Ascending aorta (tissue), 2 donors: Measurements from ENCODE around the gene TRABD2A. TPM values are rescaled to one million over a fixed set of nuclear protein-coding genes. Genes with fewer than 3 reads are reported as not detected.
"Not testable (repeated sequence)": the region's sequence is repeated elsewhere in the genome, so short reads cannot be mapped to it uniquely, and the experiment has no call there.

Experiments
- DNase-seq, 2 donors: peaks; one replicate each; pipeline ENCODE4 v3.0.0-alpha.2; 2019; ENCODE audit warnings: low spot score in 2 of 2
- H3K27ac ChIP-seq, 2 donors: fragments of 200-600 bp; sonication (generic); one replicate each; pipeline ENCODE4 v1.5.1; 2016 to 2017; ENCODE audit warnings: mild to moderate bottlenecking in 1 of 2
- H3K27me3 ChIP-seq: fragments of 200-600 bp; sonication (generic); one replicate; pipeline ENCODE4 v1.5.1; 2017
- H3K36me3 ChIP-seq, 2 donors: fragments of 200-600 bp; sonication (generic); one replicate each; pipeline ENCODE4 v1.5.1; 2016
- H3K4me1 ChIP-seq, 2 donors: fragments of 200-600 bp; sonication (generic); one replicate each; pipeline ENCODE4 v1.5.1; 2016 to 2017; ENCODE audit warnings: mild to moderate bottlenecking in 1 of 2
- H3K4me3 ChIP-seq, 2 donors: fragments of 200-600 bp; sonication (generic); one replicate each; pipeline ENCODE4 v1.5.1; 2016 to 2017; ENCODE audit warnings: mild to moderate bottlenecking in 1 of 2
- H3K9me3 ChIP-seq, 2 donors: fragments of 200-600 bp; sonication (generic); one replicate each; pipeline ENCODE4 v1.5.1; 2016
- intact Hi-C: fragments of 100-400 bp; cut with DNase I; formaldehyde crosslinking; loops from one replicate; pipeline ENCODE4 v1.15.1; 2023
- total RNA-seq: library from RNA; depleted of rRNA; stranded (reverse); fragments of >200 nt; gene quantifications from one replicate; pipeline ENCODE4 v1.1.0, GENCODE V29; 2016
- TF ChIP-seq, protein P1 (sequence below), 3 experiments: fragments of 200-600 bp in 2 of 3; fragments of 450-650 bp in 1 of 3; sonication (generic) in 2 of 3; IDR thresholded peaks; one replicate each; pipeline ENCODE4 v1.5.1; 2016 to 2019; ENCODE audit warnings: antibody characterized with exemption in 3 of 3, mild to moderate bottlenecking in 1 of 3, moderate library complexity in 1 of 3

TRABD2A gene
- total RNA-seq, 1 donor from 2014 or later = 1.1 TPM

DNA sequence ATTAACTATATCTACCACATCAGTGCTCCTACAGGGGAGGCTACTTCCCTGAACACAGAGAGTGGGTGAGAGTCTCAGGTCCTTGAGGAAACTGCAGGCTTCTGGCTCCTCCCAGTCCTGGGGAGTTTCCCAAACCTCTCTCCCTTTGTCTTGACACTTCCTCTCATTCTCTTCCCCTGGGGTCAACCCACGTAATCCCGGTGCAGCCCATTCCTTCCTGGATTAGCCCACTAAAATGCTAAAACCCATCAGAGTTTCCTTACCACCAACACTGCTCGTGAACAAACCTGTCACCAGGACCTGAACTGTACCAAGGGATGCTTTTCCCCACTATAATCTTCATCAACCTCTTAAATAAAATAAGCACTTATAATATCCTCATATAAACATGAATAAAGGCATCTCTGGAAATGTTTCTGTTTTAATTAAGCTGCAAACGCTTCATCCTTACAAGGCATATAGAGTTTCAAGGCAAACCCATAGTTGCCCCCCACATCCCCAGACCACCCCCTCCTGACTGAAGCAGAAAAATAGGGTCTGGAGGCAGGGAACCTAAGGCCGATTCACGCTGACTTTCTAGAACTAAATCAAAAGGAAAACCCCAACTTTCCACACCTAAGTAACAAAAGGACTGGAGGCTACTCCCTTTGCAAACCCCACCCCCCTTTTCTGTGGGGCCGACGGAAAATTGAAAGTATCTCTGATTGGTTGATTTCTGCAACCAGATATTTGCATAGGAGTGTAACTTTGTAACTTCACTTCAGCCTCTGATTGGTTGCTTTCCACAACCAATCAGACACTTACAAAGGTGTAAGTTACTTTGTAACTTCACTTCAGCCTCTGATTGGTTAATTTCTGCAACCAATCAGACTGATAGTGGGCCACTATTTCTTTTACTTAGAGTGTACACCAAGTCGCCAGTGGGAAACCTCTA lies 43.6 kb upstream of the TRABD2A start:
- peaks cover 0 to 19% of the 10 kb centered on the region in 2 donors for H3K4me1 ChIP-seq
- H3K36me3 ChIP-seq = no peaks in the 10 kb centered on the region
- intact Hi-C loops = loop anchor here (1.0 to 5.0 kb wide), 3 partner anchors 18 to 373 kb away; partner anchors contain the start of gene KCMF1
- no peaks in the 10 kb centered on the region for H3K9me3 ChIP-seq
- TF ChIP-seq, protein P1, sequence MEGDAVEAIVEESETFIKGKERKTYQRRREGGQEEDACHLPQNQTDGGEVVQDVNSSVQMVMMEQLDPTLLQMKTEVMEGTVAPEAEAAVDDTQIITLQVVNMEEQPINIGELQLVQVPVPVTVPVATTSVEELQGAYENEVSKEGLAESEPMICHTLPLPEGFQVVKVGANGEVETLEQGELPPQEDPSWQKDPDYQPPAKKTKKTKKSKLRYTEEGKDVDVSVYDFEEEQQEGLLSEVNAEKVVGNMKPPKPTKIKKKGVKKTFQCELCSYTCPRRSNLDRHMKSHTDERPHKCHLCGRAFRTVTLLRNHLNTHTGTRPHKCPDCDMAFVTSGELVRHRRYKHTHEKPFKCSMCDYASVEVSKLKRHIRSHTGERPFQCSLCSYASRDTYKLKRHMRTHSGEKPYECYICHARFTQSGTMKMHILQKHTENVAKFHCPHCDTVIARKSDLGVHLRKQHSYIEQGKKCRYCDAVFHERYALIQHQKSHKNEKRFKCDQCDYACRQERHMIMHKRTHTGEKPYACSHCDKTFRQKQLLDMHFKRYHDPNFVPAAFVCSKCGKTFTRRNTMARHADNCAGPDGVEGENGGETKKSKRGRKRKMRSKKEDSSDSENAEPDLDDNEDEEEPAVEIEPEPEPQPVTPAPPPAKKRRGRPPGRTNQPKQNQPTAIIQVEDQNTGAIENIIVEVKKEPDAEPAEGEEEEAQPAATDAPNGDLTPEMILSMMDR (IDR thresholded peaks at IDR 0.05) = no peak
- H3K27ac ChIP-seq = peak overlapping the region in 1 of 2 donors; percentile 2
- DNase-seq = no peak
- H3K4me3 ChIP-seq = no peak overlapping the region
- H3K27me3 ChIP-seq = no peaks in the 10 kb centered on the region

DNA sequence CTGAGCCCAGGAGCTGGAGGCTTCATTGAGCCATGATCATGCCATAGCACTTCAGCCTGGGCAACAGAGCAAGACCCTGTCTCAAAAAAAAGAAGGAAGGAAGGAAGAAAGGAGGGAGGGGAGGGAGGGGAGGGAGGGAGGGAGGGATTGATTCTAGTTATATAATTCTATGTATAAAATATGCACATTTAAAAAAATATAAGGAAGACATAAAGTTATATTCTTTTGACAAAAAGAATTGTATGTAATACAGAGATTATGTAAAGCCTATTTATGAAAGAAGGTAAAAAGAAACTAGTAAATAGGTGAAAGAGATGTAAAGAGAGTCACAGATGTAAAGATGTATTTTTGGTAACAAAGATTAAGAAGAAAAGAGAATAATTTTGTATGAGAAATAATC lies 42.1 kb upstream of the TRABD2A start:
- TF ChIP-seq, protein P1 (IDR thresholded peaks at IDR 0.05) = no peak
- Histone ChIP-seq H3K27me3 (no peaks in the 10 kb centered on the region), H3K9me3 (no peaks in the 10 kb centered on the region), H3K4me3 (no peak overlapping the region), H3K27ac (no peak overlapping the region), H3K4me1 (peaks cover 0 to 19% of the 10 kb centered on the region in 2 donors), H3K36me3 (no peaks in the 10 kb centered on the region)
- intact Hi-C loops = no loop called here
- no peak for DNase-seq

DNA sequence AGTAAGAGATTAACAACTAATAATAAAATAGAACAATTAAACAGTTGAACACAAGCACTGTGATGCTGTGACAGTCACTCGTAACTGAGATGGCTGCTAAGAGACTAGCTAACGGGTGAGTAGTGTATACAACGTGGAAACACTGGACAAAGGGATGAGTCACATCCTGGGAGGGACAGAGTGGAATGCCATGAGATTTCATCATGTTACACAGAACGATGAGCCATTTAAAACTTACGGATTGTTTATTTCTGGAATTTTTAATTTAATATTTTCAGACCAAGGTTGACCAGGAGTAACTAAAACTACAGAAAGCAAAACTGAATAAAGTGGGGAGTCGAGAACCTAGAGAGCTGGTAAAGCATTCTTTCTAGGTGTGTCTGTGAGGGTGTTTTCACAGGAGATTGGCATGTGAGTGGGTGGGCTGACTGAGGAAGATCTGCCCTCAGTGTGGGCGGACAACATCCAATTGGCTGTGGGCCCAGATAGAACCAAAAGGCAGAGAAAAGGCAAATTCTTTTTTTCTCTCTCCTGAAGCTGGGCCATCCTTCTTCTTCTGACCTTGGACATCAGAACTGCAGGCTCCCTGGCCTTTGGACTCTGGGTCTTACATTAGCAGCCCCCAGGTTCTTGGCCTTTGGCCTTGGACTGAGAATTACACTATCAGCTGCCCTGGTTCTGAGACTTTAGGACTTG lies 39.1 kb upstream of the TRABD2A start:
- H3K4me1 ChIP-seq = peaks cover 0 to 6% of the 10 kb centered on the region in 2 donors
- no peak overlapping the region for H3K4me3 ChIP-seq
- H3K9me3 ChIP-seq = no peaks in the 10 kb centered on the region
- peak overlapping the region; percentile 68 to 79 for H3K27ac ChIP-seq
- TF ChIP-seq, protein P1 (IDR thresholded peaks at IDR 0.05) = no peak
- intact Hi-C loops = no loop called here
- no peaks in the 10 kb centered on the region for H3K36me3 ChIP-seq
- DNase-seq = peak in 1 of 2 donors; percentile 73
- no peaks in the 10 kb centered on the region for H3K27me3 ChIP-seq

DNA sequence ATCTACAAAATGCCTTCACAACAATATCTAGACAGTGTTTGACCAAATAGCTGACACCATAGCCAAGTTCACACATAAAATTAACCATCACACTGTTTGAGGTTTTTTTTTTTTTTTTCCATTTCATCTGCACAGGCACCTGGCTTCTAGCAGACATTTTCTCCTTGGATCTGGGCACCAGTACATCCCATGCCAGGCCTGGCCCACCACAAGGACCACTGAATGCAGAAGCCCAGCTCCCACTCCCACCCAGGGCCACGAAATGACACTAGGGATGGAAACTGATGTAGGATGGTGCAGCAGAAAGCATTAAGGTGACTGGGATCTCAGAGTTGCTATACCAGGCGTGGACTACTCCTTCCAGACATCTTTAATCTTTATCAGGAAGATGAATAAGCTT lies 37.5 kb upstream of the TRABD2A start:
- no peaks in the 10 kb centered on the region for H3K9me3 ChIP-seq
- H3K4me1 ChIP-seq = peaks cover 0 to 6% of the 10 kb centered on the region in 2 donors
- H3K27ac ChIP-seq = no peak overlapping the region
- no peak overlapping the region for H3K4me3 ChIP-seq
- no peaks in the 10 kb centered on the region for H3K36me3 ChIP-seq
- TF ChIP-seq, protein P1 (IDR thresholded peaks at IDR 0.05) = no peak
- no peaks in the 10 kb centered on the region for H3K27me3 ChIP-seq
- intact Hi-C loops = no loop called here
- peak in 1 of 2 donors; percentile 39 for DNase-seq

DNA sequence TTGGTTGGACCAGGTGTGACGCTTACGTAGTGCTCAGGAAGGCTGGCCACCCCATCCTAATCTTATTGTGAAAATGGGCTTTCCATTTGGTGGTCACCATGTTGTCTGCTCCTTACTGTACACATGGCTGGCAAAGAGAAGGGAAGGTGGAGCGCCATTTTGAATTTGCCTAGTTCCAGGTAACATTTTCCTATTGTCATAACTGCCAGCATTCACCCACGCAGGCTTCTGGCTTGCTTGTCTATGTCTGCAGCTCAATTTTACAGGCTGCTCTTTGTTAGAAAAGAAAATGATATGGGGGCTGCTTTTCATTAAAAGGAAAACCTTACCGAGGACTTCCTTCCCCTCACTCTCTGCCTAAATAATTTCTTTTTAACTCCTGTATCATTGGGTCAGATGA lies 36.9 kb upstream of the TRABD2A start:
- H3K4me1 ChIP-seq, H3K9me3 ChIP-seq, H3K36me3 ChIP-seq, H3K27ac ChIP-seq, H3K4me3 ChIP-seq, DNase-seq, intact Hi-C loops, H3K27me3 ChIP-seq: not testable (repeated sequence)

DNA sequence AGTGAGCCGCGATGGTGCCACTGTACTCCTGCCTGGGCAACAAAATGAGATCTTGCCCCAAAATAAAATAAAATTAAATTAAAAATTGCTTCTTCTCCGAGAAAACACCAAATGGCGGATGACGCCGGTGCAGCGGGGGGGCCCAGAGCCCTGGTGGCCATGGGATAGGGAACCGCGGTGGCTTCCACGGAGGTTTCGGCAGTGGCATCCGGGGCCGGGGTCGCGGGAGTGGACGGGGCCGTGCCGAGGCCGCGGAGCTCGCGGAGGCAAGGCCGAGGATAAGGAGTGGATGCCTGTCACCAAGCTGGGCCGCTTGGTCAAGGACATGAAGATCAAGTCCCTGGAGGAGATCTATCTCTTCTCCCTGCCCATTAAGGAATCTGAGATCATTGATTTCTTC lies 34.8 kb upstream of the TRABD2A start:
- intact Hi-C loops, H3K4me1 ChIP-seq, H3K27me3 ChIP-seq, H3K27ac ChIP-seq, H3K4me3 ChIP-seq, H3K9me3 ChIP-seq, H3K36me3 ChIP-seq: not testable (repeated sequence)
- DNase-seq = peak in 1 of 2 donors; percentile 49
